Keratinocyte (primary cell): ENCODE data around the gene DNAH2. TPM values are rescaled to one million over a fixed set of nuclear protein-coding genes. Genes with fewer than 3 reads are reported as not detected.

Experiments used
- DNase-seq: peaks from one replicate; pipeline ENCODE4 v3.0.0-alpha.2; 2011; ENCODE audit warnings: low read depth, missing footprints, low spot score
- FAIRE-seq: peaks from 2 replicates; lab custom pipeline; 2011; peaks lifted over from hg19 to GRCh38; lab: Jason Lieb, UNC
- H2AFZ ChIP-seq: 2 replicates; pipeline ENCODE4 v1.6.0; 2012; ENCODE audit warnings: low read length, control low read depth, inconsistent platforms; ENCODE audit not compliant: control insufficient read depth
- H3K27ac ChIP-seq: 2 replicates; pipeline ENCODE4 v1.5.1; 2011; ENCODE audit warnings: low read length; ENCODE audit not compliant: control insufficient read depth, insufficient read depth
- H3K27me3 ChIP-seq: 3 replicates; pipeline ENCODE4 v1.6.0; 2011; ENCODE audit warnings: low read length; ENCODE audit not compliant: control insufficient read depth, insufficient read depth; ENCODE audit errors: extremely low read depth
- H3K36me3 ChIP-seq, 2 experiments: 2 replicates in 1 of 2; 3 replicates in 1 of 2; pipeline ENCODE4 v1.5.1; 2011; ENCODE audit warnings: low read length in 2 of 2, mild to moderate bottlenecking in 1 of 2; ENCODE audit not compliant: control insufficient read depth in 2 of 2, insufficient read depth in 2 of 2; ENCODE audit errors: extremely low read depth in 1 of 2
- H3K4me1 ChIP-seq: 3 replicates; pipeline ENCODE4 v1.5.1; 2011; ENCODE audit warnings: low read length; ENCODE audit not compliant: control insufficient read depth, insufficient read depth; ENCODE audit errors: extremely low read depth
- H3K4me2 ChIP-seq: 3 replicates; pipeline ENCODE4 v1.6.0; 2011; ENCODE audit warnings: low read depth, low read length; ENCODE audit not compliant: control insufficient read depth, insufficient read depth; ENCODE audit errors: extremely low read depth
- H3K4me3 ChIP-seq, 3 experiments: fragments of 200-600 bp in 1 of 3; sonication (generic) in 1 of 3; 2 replicates in 2 of 3; 3 replicates in 1 of 3; pipeline ENCODE4 v1.5.1; 2011 to 2016; ENCODE audit warnings: low read length in 3 of 3, mild to moderate bottlenecking in 3 of 3, control low read depth in 2 of 3, inconsistent platforms in 1 of 3, low read depth in 1 of 3, mixed read lengths in 1 of 3, mixed run types in 1 of 3, moderate library complexity in 1 of 3; ENCODE audit not compliant: control insufficient read depth in 2 of 3, insufficient read depth in 2 of 3; ENCODE audit errors: extremely low read depth in 1 of 3
- H3K79me2 ChIP-seq: 2 replicates; pipeline ENCODE4 v1.6.0; 2012; ENCODE audit warnings: low read length; ENCODE audit not compliant: control insufficient read depth, insufficient read depth
- H3K9ac ChIP-seq: 3 replicates; pipeline ENCODE4 v1.6.0; 2011; ENCODE audit warnings: low read length; ENCODE audit not compliant: control insufficient read depth, insufficient read depth; ENCODE audit errors: extremely low read depth
- H3K9me1 ChIP-seq: 3 replicates; pipeline ENCODE4 v1.6.0; 2011; ENCODE audit warnings: low read length; ENCODE audit not compliant: control insufficient read depth, insufficient read depth; ENCODE audit errors: extremely low read depth
- H3K9me3 ChIP-seq: 2 replicates; pipeline ENCODE4 v1.5.1; 2012; ENCODE audit warnings: low read depth, low read length; ENCODE audit not compliant: control insufficient read depth
- H4K20me1 ChIP-seq: 3 replicates; pipeline ENCODE4 v1.6.0; 2011; ENCODE audit warnings: low read length; ENCODE audit not compliant: control insufficient read depth, insufficient read depth; ENCODE audit errors: extremely low read depth
- CTCF ChIP-seq, 3 experiments: IDR thresholded peaks in 1 of 3; conservative IDR thresholded peaks in 1 of 3; optimal IDR thresholded peaks in 1 of 3; 2 replicates in 2 of 3; 3 replicates in 1 of 3; pipeline versions ENCODE3 to v1.5.1; 2011; ENCODE audit warnings: low read length in 3 of 3, mild to moderate bottlenecking in 3 of 3, moderate library complexity in 2 of 3, control low read depth in 1 of 3, inconsistent platforms in 1 of 3; ENCODE audit not compliant: insufficient read depth in 2 of 3; ENCODE audit errors: extremely low read depth in 1 of 3
- EZH2 ChIP-seq: IDR thresholded peaks from one replicate; pipeline ENCODE4 v1.6.1; 2012; ENCODE audit warnings: inconsistent platforms, mild to moderate bottlenecking, low read length, moderate library complexity
- dilution Hi-C: fragments of 300-500 bp; cut with MboI; formaldehyde crosslinking; loops from one replicate; pipeline ENCODE4 v1.7.0; 2020; ENCODE audit warnings: low sequenced_read_pairs; ENCODE audit not compliant: extremely low pct_ligation_motif_present
- polyA plus RNA-seq, 5 experiments: library from polyadenylated mRNA; depleted of rRNA in 3 of 5; stranded (reverse) in 3 of 5; stranded (forward) in 1 of 5; unstranded in 1 of 5; fragments of >200 nt; gene quantifications; 1 replicate in 1 of 5; 2 replicates in 3 of 5; 3 replicates in 1 of 5; pipeline versions ENCODE4 v1.2.1 to v1.2.3, GENCODE V29; 2011 to 2012; ENCODE audit warnings: missing spikeins in 2 of 5, low read depth in 1 of 5, low replicate concordance in 1 of 5

The DNAH2 gene
- polyA plus RNA-seq, 1 donor (not counting 4 experiments of a cell fraction or from before 2014, with no cell fraction given) = 0.13 TPM

GRCh38 chr17:7775051-7775450, 57.5 kb downstream of the DNAH2 start:
- Histone ChIP-seq H3K9me3 (no peaks in the 10 kb centered on the region), H4K20me1 (no peaks in the 10 kb centered on the region), H3K27ac (no peak overlapping the region), H3K4me3 (no peak overlapping the region), H3K4me1 (no peaks in the 10 kb centered on the region), H3K9ac (no peak overlapping the region), H2AFZ (no peak overlapping the region), H3K4me2 (no peak overlapping the region), H3K79me2 (no peaks in the 10 kb centered on the region), H3K36me3 (no peaks in the 10 kb centered on the region), H3K9me1 (no peaks in the 10 kb centered on the region), H3K27me3 (no peaks in the 10 kb centered on the region)
- FAIRE-seq = no peak
- DNase-seq = no peak
- TF ChIP-seq EZH2 = no peak
- no peak for TF ChIP-seq CTCF (optimal IDR thresholded peaks at IDR 0.05 in 1 of 3, IDR thresholded peaks at IDR 0.05 in 1 of 3, conservative IDR thresholded peaks at IDR 0.05 in 1 of 3; ENCODE audit: extremely low read depth in 1 of 3, insufficient read depth in 2 of 3, low read length in 3 of 3)
- dilution Hi-C loops = no loop called here

- Histone ChIP-seq H3K9me1 (no peaks in the 10 kb centered on the region), H3K9me3 (no peaks in the 10 kb centered on the region), H3K27ac (no peak overlapping the region), H3K9ac (no peak overlapping the region), H2AFZ (no peak overlapping the region), H3K79me2 (no peaks in the 10 kb centered on the region), H3K36me3 (no peaks in the 10 kb centered on the region), H3K27me3 (no peaks in the 10 kb centered on the region), H3K4me1 (no peaks in the 10 kb centered on the region), H4K20me1 (no peaks in the 10 kb centered on the region), H3K4me2 (no peak overlapping the region), H3K4me3 (no peak overlapping the region)
- FAIRE-seq (no peak), DNase-seq (no peak)
- TF ChIP-seq EZH2 (no peak), CTCF (optimal IDR thresholded peaks at IDR 0.05 in 1 of 3, IDR thresholded peaks at IDR 0.05 in 1 of 3, conservative IDR thresholded peaks at IDR 0.05 in 1 of 3; ENCODE audit: extremely low read depth in 1 of 3, insufficient read depth in 2 of 3, low read length in 3 of 3) (no peak)
- dilution Hi-C loops = no loop called here
Observed at GRCh38 chr17:7777017-7777416, 59.5 kb downstream of the DNAH2 start.
